GM12878 (cell line): ENCODE measurements around the gene GDAP1L1. TPM values are rescaled to one million over a fixed set of nuclear protein-coding genes. Genes with fewer than 3 reads are reported as not detected.

Source experiments
- ATAC-seq: fragments of 200-7000 bp; cut with Tn5 transposase; 3 replicates; pipeline ENCODE4 v1.9.1; 2020; ENCODE audit warnings: mild to moderate bottlenecking, moderate library complexity
- BruUV-seq: library from RNA; stranded (reverse); fragments of 400-500 nt; replicated peaks from 2 replicates; lab custom pipeline; 2021; lab: Mats Ljungman, UMichigan
- CTCF ChIA-PET: fragments of 300-600 bp; sonication (Branson Sonifier 250); formaldehyde crosslinking; extraction: SDS; loops from one replicate; lab custom pipeline; 2021; ENCODE audit warnings: inconsistent platforms; lab: Yijun Ruan, JAX
- POLR2A ChIA-PET: fragments of 350-600 bp; formaldehyde crosslinking; extraction: SDS; loops from one replicate; lab custom pipeline; 2021; ENCODE audit warnings: inconsistent platforms; lab: Charles Lee
- RAD21 ChIA-PET: fragments of 300-600 bp; sonication (Branson Sonifier 250); formaldehyde crosslinking; loops from one replicate; lab custom pipeline; 2023; ENCODE audit warnings: antibody characterized with exemption; ENCODE audit not compliant: unreplicated experiment; lab: Charles Lee
- SMC1A ChIA-PET: fragments of 300-600 bp; sonication (Branson Sonifier 250); formaldehyde crosslinking; loops from one replicate; lab custom pipeline; 2023; ENCODE audit not compliant: unreplicated experiment, uncharacterized antibody; lab: Charles Lee
- DNase-seq: peaks from one replicate; pipeline ENCODE4 v3.0.0-alpha.2; 2011; ENCODE audit warnings: low read depth, low spot score
- FAIRE-seq: peaks from 3 replicates; lab custom pipeline; 2011; peaks lifted over from hg19 to GRCh38; lab: Jason Lieb, UNC
- H2AFZ ChIP-seq: 2 replicates; pipeline ENCODE4 v1.6.0; 2011; ENCODE audit warnings: low read depth, low read length, control low read depth; ENCODE audit not compliant: control insufficient read depth
- H3K27ac ChIP-seq: 2 replicates; pipeline ENCODE4 v1.5.1; 2011; ENCODE audit warnings: control low read depth; ENCODE audit not compliant: control insufficient read depth, insufficient read depth
- H3K27me3 ChIP-seq, 2 experiments: replicated peaks in 1 of 2; 2 replicates each; pipeline versions ENCODE4 v1.6.0 to v1.6.1; 2011; ENCODE audit warnings: low read length in 1 of 2; ENCODE audit not compliant: control insufficient read depth in 2 of 2, insufficient read depth in 2 of 2
- H3K36me3 ChIP-seq, 2 experiments: 2 replicates each; pipeline ENCODE4 v1.5.1; 2011; ENCODE audit warnings: low read length in 1 of 2; ENCODE audit not compliant: control insufficient read depth in 2 of 2, insufficient read depth in 2 of 2
- H3K4me1 ChIP-seq: 2 replicates; pipeline ENCODE4 v1.6.1; 2011; ENCODE audit warnings: mild to moderate bottlenecking, low read length, moderate library complexity, mixed read lengths; ENCODE audit not compliant: control insufficient read depth, insufficient read depth
- H3K4me2 ChIP-seq: 2 replicates; pipeline ENCODE4 v1.6.0; 2011; ENCODE audit warnings: control low read depth; ENCODE audit not compliant: control insufficient read depth, insufficient read depth
- H3K4me3 ChIP-seq: fragments of 200-600 bp; sonication (generic); 2 replicates; pipeline ENCODE4 v1.5.1; 2016
- H3K79me2 ChIP-seq: 2 replicates; pipeline ENCODE4 v1.6.0; 2011; ENCODE audit warnings: low read length; ENCODE audit not compliant: control insufficient read depth, insufficient read depth
- H3K9ac ChIP-seq: 2 replicates; pipeline ENCODE4 v1.8.0; 2011; ENCODE audit warnings: low read length, control low read depth, mixed read lengths; ENCODE audit not compliant: control insufficient read depth, insufficient read depth
- H3K9me3 ChIP-seq: replicated peaks from 3 replicates; pipeline ENCODE4 v1.5.1; 2011; ENCODE audit warnings: mild to moderate bottlenecking, low read length; ENCODE audit not compliant: control insufficient read depth, insufficient read depth
- H4K20me1 ChIP-seq: 2 replicates; pipeline ENCODE4 v1.6.0; 2011; ENCODE audit not compliant: control insufficient read depth, insufficient read depth
- BCL3 ChIP-seq: IDR thresholded peaks from 2 replicates; pipeline ENCODE4 v1.6.1; 2011; ENCODE audit warnings: borderline replicate concordance, low read depth, mild to moderate bottlenecking, moderate library complexity, low read length; ENCODE audit not compliant: insufficient read depth, poor library complexity, severe bottlenecking
- CEBPB ChIP-seq, 2 experiments: fragments of 150-350 bp in 1 of 2; IDR thresholded peaks; 2 replicates each; pipeline ENCODE4 v1.6.1; 2012 to 2014; ENCODE audit warnings: low read depth in 2 of 2, low read length in 2 of 2, borderline replicate concordance in 1 of 2, inconsistent platforms in 1 of 2
- ETV6 ChIP-seq, 2 experiments: fragments of 450-650 bp in 1 of 2; IDR thresholded peaks in 1 of 2; conservative IDR thresholded peaks in 1 of 2; 2 replicates each; pipeline ENCODE4 v1.6.1; 2014; ENCODE audit warnings: antibody characterized with exemption in 1 of 2, borderline replicate concordance in 1 of 2, low read depth in 1 of 2, mild to moderate bottlenecking in 1 of 2, moderate library complexity in 1 of 2
- HCFC1 ChIP-seq: fragments of 150-350 bp; IDR thresholded peaks from 2 replicates; pipeline ENCODE4 v1.6.1; 2014; ENCODE audit warnings: low read length
- MYB ChIP-seq: fragments of 150-350 bp; IDR thresholded peaks from 2 replicates; pipeline ENCODE4 v1.6.1; 2014; ENCODE audit warnings: mild to moderate bottlenecking, low read depth, low read length, borderline replicate concordance
- NKRF ChIP-seq: fragments of 450-650 bp; conservative IDR thresholded peaks from 2 replicates; pipeline ENCODE4 v1.6.1; 2017; ENCODE audit warnings: mild to moderate bottlenecking, moderate library complexity
- SREBF2 ChIP-seq: IDR thresholded peaks from 2 replicates; pipeline ENCODE4 v1.6.1; 2012; ENCODE audit warnings: mild to moderate bottlenecking, low read length
- STAT1 ChIP-seq: fragments of 450-650 bp; conservative IDR thresholded peaks from 2 replicates; pipeline ENCODE4 v1.6.1; 2014; ENCODE audit warnings: antibody characterized with exemption, mild to moderate bottlenecking
- USF1 ChIP-seq: IDR thresholded peaks from 2 replicates; pipeline ENCODE4 v1.6.1; 2011; ENCODE audit warnings: borderline replicate concordance, low read depth, mild to moderate bottlenecking, moderate library complexity, mixed read lengths, low read length; ENCODE audit not compliant: insufficient read depth; ENCODE audit errors: extremely low read length
- YBX1 ChIP-seq: fragments of 450-650 bp; IDR thresholded peaks from 2 replicates; pipeline ENCODE4 v1.6.1; 2016; ENCODE audit warnings: antibody characterized with exemption
- ZBTB4 ChIP-seq: fragments of 450-650 bp; formaldehyde crosslinking; IDR thresholded peaks from 2 replicates; pipeline ENCODE4 v1.4.0; 2022; ENCODE audit warnings: mild to moderate bottlenecking, moderate library complexity
- ZNF687 ChIP-seq: fragments of 450-650 bp; IDR thresholded peaks from 2 replicates; pipeline ENCODE4 v1.6.1; 2017; ENCODE audit warnings: mild to moderate bottlenecking, moderate library complexity
- WGBS: methylation state at CpG from one replicate; pipeline ENCODE4 v1.1.6; 2016; ENCODE audit warnings: low lambda C conversion rate; ENCODE audit not compliant: insufficient replicate concordance, insufficient coverage; ENCODE audit errors: missing lambda C conversion rate; 5-methylcytosine and 5-hydroxymethylcytosine counted together
- in situ Hi-C: fragments of 300-500 bp; cut with MboI; formaldehyde crosslinking; loops from 9 replicates; pipeline ENCODE4 v1.14.3; 2018; ENCODE audit warnings: mixed read lengths
- intact Hi-C: fragments of 100-400 bp; cut with micrococcal nuclease; formaldehyde crosslinking; loops from one replicate; pipeline ENCODE4 v1.14.2; 2022; ENCODE audit not compliant: unreplicated experiment
- polyA plus RNA-seq, 11 experiments: library from polyadenylated mRNA; depleted of rRNA in 4 of 11; unstranded in 6 of 11; stranded (reverse) in 5 of 11; fragments of >200 nt; fragmentation: Nextera tagmentation in 4 of 11; fragmentation: Illumina TruSeq in 1 of 11; extraction: Ambion mirVana in 4 of 11; extraction: Trizol in 1 of 11; gene quantifications; 1 replicate in 1 of 11; 2 replicates in 10 of 11; pipeline versions ENCODE4 v1.2.1 to v1.2.3, GENCODE V29; 2011 to 2016; ENCODE audit warnings: inconsistent platforms in 2 of 11, missing spikeins in 2 of 11, low read depth in 1 of 11
- total RNA-seq, 4 experiments: library from RNA; depleted of rRNA in 3 of 4; stranded (reverse); fragments of >200 nt in 3 of 4; fragmentation: Illumina TruSeq in 1 of 4; extraction: Trizol in 1 of 4; gene quantifications; 2 replicates each; pipeline versions ENCODE4 v1.2.1 to v1.2.3, GENCODE V29; 2013 to 2021

GDAP1L1 gene
- total and polyA plus RNA-seq, 10 of the 15 experiments (the other 5 are each of a cell fraction or from before 2014, with no cell fraction given) = 0.08 to 0.38 TPM; not detected in 8

GRCh38 chr20:44241796-44242195 is 5.3 kb upstream of the GDAP1L1 start:
- SMC1A ChIA-PET = no interaction called here
- intact Hi-C loops = no loop called here
- TF ChIP-seq ETV6 (conservative IDR thresholded peaks at IDR 0.05 in 1 of 2, IDR thresholded peaks at IDR 0.05 in 1 of 2; ENCODE audit: borderline replicate concordance in 1 of 2, low read depth in 1 of 2) = no peak
- no peak for TF ChIP-seq CEBPB (IDR thresholded peaks at IDR 0.05; ENCODE audit: borderline replicate concordance in 1 of 2, low read depth in 2 of 2, low read length in 2 of 2)
- TF ChIP-seq ZBTB4 (CRISPR knock-in tag) = no peak
- no peak for TF ChIP-seq BCL3
- TF ChIP-seq STAT1 = no peak
- no peak for TF ChIP-seq USF1
- no peak for TF ChIP-seq SREBF2
- no peak for TF ChIP-seq HCFC1
- TF ChIP-seq ZNF687 = no peak
- no peak for TF ChIP-seq MYB
- no peak for TF ChIP-seq YBX1
- TF ChIP-seq NKRF = no peak

More at GRCh38 chr20:44241796-44242195, 5.3 kb upstream of the GDAP1L1 start:
- H3K36me3 ChIP-seq = no peaks in the 10 kb centered on the region
- in situ Hi-C loops = no loop called here
- ChIA-PET CTCF (no interaction called here), RAD21 (no interaction called here), POLR2A (no interaction called here)
- no peak for DNase-seq
- no peak overlapping the region for H3K27ac ChIP-seq
- no peaks in the 10 kb centered on the region for H4K20me1 ChIP-seq
- H3K9ac ChIP-seq = no peak overlapping the region
- H3K79me2 ChIP-seq = no peaks in the 10 kb centered on the region
- H3K9me3 ChIP-seq = no peaks in the 10 kb centered on the region
- no TSS peak for BruUV-seq
- no peak overlapping the region for H3K4me2 ChIP-seq
- H3K4me1 ChIP-seq = no peaks in the 10 kb centered on the region
- ATAC-seq = no peak
- no peak overlapping the region for H3K4me3 ChIP-seq
- whole genome bisulfite sequencing = 63% methylated on average over 2 of the region's 2 CpGs
- no peak overlapping the region for H2AFZ ChIP-seq
- no peak for FAIRE-seq
- H3K27me3 ChIP-seq = peaks cover 0 to 3% of the 10 kb centered on the region in 2 experiments; a peak in 1 of 4 replicates
